SK-N-SH treated with all-trans-retinoic acid at 6 μM for 48 hours (cell line): Measurements from ENCODE around the gene PHF23.

Experiments used
- ATAC-seq: fragments of 200-7000 bp; cut with Tn5 transposase; 3 replicates; pipeline ENCODE4 v1.9.1; 2020; ENCODE audit warnings: mild to moderate bottlenecking, moderate library complexity
- ARNTL ChIP-seq: fragments of 450-650 bp; formaldehyde crosslinking; IDR thresholded peaks from 2 replicates; pipeline ENCODE4 v1.5.0; 2020; ENCODE audit warnings: low read depth, mild to moderate bottlenecking, moderate library complexity, borderline replicate concordance
- CREB5 ChIP-seq: fragments of 250-450 bp; sonication (Bioruptor Pico); IDR thresholded peaks from 2 replicates; pipeline ENCODE4 v1.5.1; 2020; ENCODE audit warnings: low read depth, mild to moderate bottlenecking, moderate library complexity
- CSDC2 ChIP-seq: fragments of 250-450 bp; sonication (Bioruptor Pico); IDR thresholded peaks from 2 replicates; pipeline ENCODE4 v1.5.0; 2020; ENCODE audit warnings: mild to moderate bottlenecking, moderate library complexity
- CSRNP3 ChIP-seq: fragments of 250-450 bp; sonication (Bioruptor Pico); IDR thresholded peaks from 2 replicates; pipeline ENCODE4 v1.5.1; 2021; ENCODE audit warnings: mild to moderate bottlenecking, moderate library complexity
- ESRRG ChIP-seq: fragments of 250-450 bp; sonication (Bioruptor Pico); IDR thresholded peaks from 2 replicates; pipeline ENCODE4 v1.6.1; 2021; ENCODE audit warnings: mild to moderate bottlenecking
- GLIS3 ChIP-seq: fragments of 250-450 bp; sonication (Bioruptor Pico); IDR thresholded peaks from 2 replicates; pipeline ENCODE4 v1.5.0; 2020; ENCODE audit warnings: mild to moderate bottlenecking, moderate library complexity
- ISL1 ChIP-seq: fragments of 250-450 bp; sonication (Bioruptor Pico); IDR thresholded peaks from 2 replicates; pipeline ENCODE4 v2.1.2; 2022; ENCODE audit warnings: mild to moderate bottlenecking, moderate library complexity
- OSR1 ChIP-seq: fragments of 250-450 bp; sonication (Bioruptor Pico); IDR thresholded peaks from 2 replicates; pipeline ENCODE4 v1.8.0; 2022; ENCODE audit warnings: moderate library complexity, mild to moderate bottlenecking, inconsistent platforms
- PATZ1 ChIP-seq: fragments of 250-450 bp; sonication (Bioruptor Pico); IDR thresholded peaks from 2 replicates; pipeline ENCODE4 v1.8.0; 2020; ENCODE audit warnings: mild to moderate bottlenecking, moderate library complexity, borderline replicate concordance
- POU6F1 ChIP-seq: fragments of 250-450 bp; sonication (Bioruptor Pico); IDR thresholded peaks from 2 replicates; pipeline ENCODE4 v1.8.0; 2021; ENCODE audit warnings: low read depth, mild to moderate bottlenecking, moderate library complexity, borderline replicate concordance
- RARB ChIP-seq: fragments of 250-450 bp; sonication (Bioruptor Pico); IDR thresholded peaks from 2 replicates; pipeline ENCODE4 v1.8.0; 2021; ENCODE audit warnings: mild to moderate bottlenecking, moderate library complexity
- SNAI2 ChIP-seq: fragments of 250-450 bp; sonication (Bioruptor Pico); IDR thresholded peaks from 2 replicates; pipeline ENCODE4 v1.5.0; 2020; ENCODE audit warnings: mild to moderate bottlenecking, moderate library complexity
- TCF4 ChIP-seq: fragments of 250-450 bp; sonication (Bioruptor Pico); IDR thresholded peaks from 2 replicates; pipeline ENCODE4 v1.8.0; 2021; ENCODE audit warnings: mild to moderate bottlenecking, moderate library complexity, borderline replicate concordance
- TOX ChIP-seq: fragments of 250-450 bp; sonication (Bioruptor Pico); IDR thresholded peaks from 2 replicates; pipeline ENCODE4 v1.8.0; 2021; ENCODE audit warnings: mild to moderate bottlenecking, moderate library complexity, borderline replicate concordance
- TSHZ2 ChIP-seq: fragments of 250-450 bp; sonication (Bioruptor Pico); IDR thresholded peaks from 2 replicates; pipeline ENCODE4 v1.5.0; 2020; ENCODE audit warnings: mild to moderate bottlenecking, moderate library complexity
- ZFP3 ChIP-seq: fragments of 250-450 bp; sonication (Bioruptor Pico); IDR thresholded peaks from 2 replicates; pipeline ENCODE4 v1.5.0; 2020; ENCODE audit warnings: mild to moderate bottlenecking, moderate library complexity
- ZFP30 ChIP-seq: fragments of 450-650 bp; formaldehyde crosslinking; IDR thresholded peaks from 2 replicates; pipeline ENCODE4 v1.5.0; 2022; ENCODE audit warnings: mild to moderate bottlenecking, moderate library complexity
- ZNF565 ChIP-seq: fragments of 450-650 bp; formaldehyde crosslinking; conservative IDR thresholded peaks from 2 replicates; pipeline ENCODE4 v1.5.0; 2020; ENCODE audit warnings: low read depth, mild to moderate bottlenecking, moderate library complexity
- ZNF70 ChIP-seq: fragments of 450-650 bp; formaldehyde crosslinking; IDR thresholded peaks from 2 replicates; pipeline ENCODE4 v1.5.0; 2020; ENCODE audit warnings: mild to moderate bottlenecking, moderate library complexity
- ZNF8 ChIP-seq: fragments of 450-650 bp; formaldehyde crosslinking; IDR thresholded peaks from 2 replicates; pipeline ENCODE4 v1.5.0; 2020; ENCODE audit warnings: mild to moderate bottlenecking, moderate library complexity

Gene PHF23

GRCh38 chr17:7234083-7234951 is 4.9 kb downstream of the PHF23 start, which contains the start of gene DVL2 (continued):
- TF ChIP-seq POU6F1 (CRISPR knock-in tag) (no peak), RARB (peak; percentile 59; the same call in 1 of the 2 replicates), ESRRG (CRISPR knock-in tag) (peak; percentile 91; the same call in 1 of the 2 replicates), ARNTL (CRISPR knock-in tag) (peak; percentile 86; the same call in 1 of the 2 replicates), PATZ1 (CRISPR knock-in tag) (peak; percentile 65), OSR1 (CRISPR knock-in tag) (no peak), ZFP30 (no peak), CSDC2 (peak; percentile 81), ZNF565 (CRISPR knock-in tag) (peak; percentile 68; the same call in 1 of the 2 replicates), ZNF8 (CRISPR knock-in tag) (0 out of 2 replicates have a peak, but pooled peaks have one; percentile 23)

- ATAC-seq, result peak; percentile 39
- TF ChIP-seq TSHZ2 (no peak), TOX (no peak), GLIS3 (CRISPR knock-in tag) (no peak), ZFP30 (no peak), ZNF565 (CRISPR knock-in tag) (no peak), ISL1 (CRISPR knock-in tag) (no peak; the same call in 1 of the 2 replicates), PATZ1 (CRISPR knock-in tag) (no peak), TCF4 (no peak), ZNF8 (CRISPR knock-in tag) (no peak), ZNF70 (no peak), CREB5 (no peak), POU6F1 (CRISPR knock-in tag) (no peak), ARNTL (CRISPR knock-in tag) (no peak), ZFP3 (CRISPR knock-in tag) (no peak), CSDC2 (no peak), CSRNP3 (no peak), SNAI2 (CRISPR knock-in tag) (no peak)
Measured at GRCh38 chr17:7233701-7234082, 5.6 kb downstream of the PHF23 start.
